Measurements from ENCODE around the gene DDX47. TPM values are rescaled to one million over a fixed set of nuclear protein-coding genes. Genes with fewer than 3 reads are reported as not detected.
"Not testable (repeated sequence)": the region's sequence is repeated elsewhere in the genome, so short reads cannot be mapped to it uniquely, and the experiment has no call there.

The DDX47 gene
- total and polyA plus RNA-seq, 2 experiments from 2014 or later = 42.0 to 67.6 TPM

DNA sequence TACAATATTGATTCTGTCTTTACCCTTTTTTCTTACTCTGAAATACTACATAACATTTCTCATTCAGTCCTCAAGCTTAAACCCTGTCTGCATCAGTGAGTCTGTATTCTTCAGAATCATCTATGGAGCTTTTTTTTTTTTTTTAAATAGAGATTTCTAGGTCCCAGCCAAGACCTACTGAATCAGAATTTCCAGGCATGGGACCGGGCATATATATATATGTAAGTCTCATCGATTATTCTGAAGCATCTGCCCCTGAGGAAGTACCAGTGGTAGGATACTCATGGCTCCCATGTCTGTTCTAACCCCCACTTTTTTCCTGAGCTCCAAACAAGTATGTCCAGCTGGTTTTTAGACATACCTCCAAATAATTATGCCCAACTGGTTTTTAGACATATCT, 6.1 kb downstream of the DDX47 start:
- Histone ChIP-seq H3K27me3 (no peaks in the 10 kb centered on the region), H3K36me3 (peaks cover 46% of the 10 kb centered on the region), H3K4me3 (no peak overlapping the region), H3K4me1 (ENCODE audit: low read depth) (peaks cover 6% of the 10 kb centered on the region), H3K27ac (no peak overlapping the region), H3K9me3 (ENCODE audit: low read depth) (no peaks in the 10 kb centered on the region)
- TF ChIP-seq, protein P1, sequence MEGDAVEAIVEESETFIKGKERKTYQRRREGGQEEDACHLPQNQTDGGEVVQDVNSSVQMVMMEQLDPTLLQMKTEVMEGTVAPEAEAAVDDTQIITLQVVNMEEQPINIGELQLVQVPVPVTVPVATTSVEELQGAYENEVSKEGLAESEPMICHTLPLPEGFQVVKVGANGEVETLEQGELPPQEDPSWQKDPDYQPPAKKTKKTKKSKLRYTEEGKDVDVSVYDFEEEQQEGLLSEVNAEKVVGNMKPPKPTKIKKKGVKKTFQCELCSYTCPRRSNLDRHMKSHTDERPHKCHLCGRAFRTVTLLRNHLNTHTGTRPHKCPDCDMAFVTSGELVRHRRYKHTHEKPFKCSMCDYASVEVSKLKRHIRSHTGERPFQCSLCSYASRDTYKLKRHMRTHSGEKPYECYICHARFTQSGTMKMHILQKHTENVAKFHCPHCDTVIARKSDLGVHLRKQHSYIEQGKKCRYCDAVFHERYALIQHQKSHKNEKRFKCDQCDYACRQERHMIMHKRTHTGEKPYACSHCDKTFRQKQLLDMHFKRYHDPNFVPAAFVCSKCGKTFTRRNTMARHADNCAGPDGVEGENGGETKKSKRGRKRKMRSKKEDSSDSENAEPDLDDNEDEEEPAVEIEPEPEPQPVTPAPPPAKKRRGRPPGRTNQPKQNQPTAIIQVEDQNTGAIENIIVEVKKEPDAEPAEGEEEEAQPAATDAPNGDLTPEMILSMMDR (IDR thresholded peaks at IDR 0.05; ENCODE audit: low read depth, low read length) = no peak
- no peak for DNase-seq (ENCODE audit: low read depth in 1 of 2, low spot score in 1 of 2)

GRCh38 chr12:12819752-12820311, 6.7 kb downstream of the DDX47 start:
- no peaks in the 10 kb centered on the region for H3K27me3 ChIP-seq
- H3K9me3 ChIP-seq (ENCODE audit: low read depth) = no peaks in the 10 kb centered on the region
- DNase-seq (ENCODE audit: low read depth in 1 of 2, low spot score in 1 of 2) = peak in 1 of 2 donors; percentile 87
- TF ChIP-seq, protein P1 (IDR thresholded peaks at IDR 0.05; ENCODE audit: low read depth, low read length) = no peak
- H3K27ac ChIP-seq = no peak overlapping the region
- no peak overlapping the region for H3K4me3 ChIP-seq
- H3K4me1 ChIP-seq (ENCODE audit: low read depth) = peaks cover 4% of the 10 kb centered on the region
- peaks cover 50% of the 10 kb centered on the region for H3K36me3 ChIP-seq

DNA sequence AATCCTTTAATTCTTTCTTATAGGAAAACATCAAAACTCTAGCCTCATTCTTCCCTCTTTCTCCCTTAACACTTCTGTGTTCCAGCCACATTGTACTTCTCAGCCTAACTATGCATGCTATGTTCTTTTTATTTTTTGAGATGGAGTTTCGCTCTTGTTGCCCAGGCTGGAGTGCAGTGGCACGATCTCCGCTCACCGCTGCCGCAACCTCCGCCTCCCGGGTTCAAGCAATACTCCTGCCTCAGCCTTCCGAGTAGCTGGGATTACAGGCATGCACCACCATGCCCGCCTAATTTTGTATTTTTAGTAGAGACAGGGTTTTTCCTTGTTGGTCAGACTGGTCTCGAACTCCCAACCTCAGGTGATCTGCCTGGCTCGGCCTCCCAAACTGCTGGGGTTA, 7.2 kb downstream of the DDX47 start:
- H3K9me3 ChIP-seq (ENCODE audit: low read depth); H3K27ac ChIP-seq; DNase-seq (ENCODE audit: low read depth in 1 of 2, low spot score in 1 of 2); H3K4me3 ChIP-seq; H3K27me3 ChIP-seq; H3K4me1 ChIP-seq (ENCODE audit: low read depth): not testable (repeated sequence)
- peaks cover 50% of the 10 kb centered on the region for H3K36me3 ChIP-seq

DNA sequence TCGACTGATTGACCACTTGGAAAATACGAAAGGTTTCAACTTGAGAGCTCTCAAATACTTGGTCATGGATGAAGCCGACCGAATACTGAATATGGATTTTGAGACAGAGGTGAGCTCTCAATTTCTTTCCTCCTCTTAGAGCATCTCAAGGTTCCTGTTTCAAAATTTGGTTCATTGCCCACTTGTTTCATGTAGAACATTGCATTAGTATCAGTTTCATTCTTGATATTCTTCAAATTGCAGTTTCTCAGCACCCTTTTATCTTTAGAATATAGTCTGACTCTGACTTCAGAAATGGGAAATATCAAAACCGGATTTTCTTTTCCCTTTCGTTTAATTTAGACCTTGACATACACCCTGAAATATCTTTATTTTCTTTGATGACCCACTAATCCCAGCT, 8.8 kb downstream of the DDX47 start:
- Histone ChIP-seq H3K36me3 (peaks cover 61% of the 10 kb centered on the region), H3K4me3 (no peak overlapping the region), H3K4me1 (ENCODE audit: low read depth) (peaks cover 4% of the 10 kb centered on the region), H3K9me3 (ENCODE audit: low read depth) (no peaks in the 10 kb centered on the region), H3K27me3 (no peaks in the 10 kb centered on the region), H3K27ac (no peak overlapping the region)
- DNase-seq (ENCODE audit: low read depth in 1 of 2, low spot score in 1 of 2) = no peak
- TF ChIP-seq, protein P1 (IDR thresholded peaks at IDR 0.05; ENCODE audit: low read depth, low read length) = no peak

GRCh38 chr12:12822886-12823285, 9.7 kb downstream of the DDX47 start:
- H3K4me1 ChIP-seq (ENCODE audit: low read depth) = peaks cover 4% of the 10 kb centered on the region
- no peak overlapping the region for H3K4me3 ChIP-seq
- no peak for DNase-seq (ENCODE audit: low read depth in 1 of 2, low spot score in 1 of 2)
- no peak overlapping the region for H3K27ac ChIP-seq
- H3K9me3 ChIP-seq (ENCODE audit: low read depth) = no peaks in the 10 kb centered on the region
- TF ChIP-seq, protein P1 (IDR thresholded peaks at IDR 0.05; ENCODE audit: low read depth, low read length) = no peak
- no peaks in the 10 kb centered on the region for H3K27me3 ChIP-seq
- H3K36me3 ChIP-seq = peaks cover 67% of the 10 kb centered on the region

GRCh38 chr12:12823300-12823699, 10.2 kb downstream of the DDX47 start:
- H3K36me3 ChIP-seq = peaks cover 71% of the 10 kb centered on the region
- peaks cover 4% of the 10 kb centered on the region for H3K4me1 ChIP-seq (ENCODE audit: low read depth)
- no peaks in the 10 kb centered on the region for H3K9me3 ChIP-seq (ENCODE audit: low read depth)
- H3K27me3 ChIP-seq = no peaks in the 10 kb centered on the region
- no peak overlapping the region for H3K27ac ChIP-seq
- peak in 1 of 2 donors; percentile 68 for DNase-seq (ENCODE audit: low read depth in 1 of 2, low spot score in 1 of 2)
- no peak overlapping the region for H3K4me3 ChIP-seq
- TF ChIP-seq, protein P1 (IDR thresholded peaks at IDR 0.05; ENCODE audit: low read depth, low read length) = no peak
